ENCODE data around the gene RAB5B.
"Not testable (repeated sequence)": the region's sequence is repeated elsewhere in the genome, so short reads cannot be mapped to it uniquely, and the experiment has no call there.

RAB5B gene

GRCh38 chr12:55984861-55985260 is 11.0 kb downstream of the RAB5B start:
- DNase-seq, result no peak

GRCh38 chr12:55985341-55985740 is 11.5 kb downstream of the RAB5B start:
- DNase-seq, result no peak

DNA sequence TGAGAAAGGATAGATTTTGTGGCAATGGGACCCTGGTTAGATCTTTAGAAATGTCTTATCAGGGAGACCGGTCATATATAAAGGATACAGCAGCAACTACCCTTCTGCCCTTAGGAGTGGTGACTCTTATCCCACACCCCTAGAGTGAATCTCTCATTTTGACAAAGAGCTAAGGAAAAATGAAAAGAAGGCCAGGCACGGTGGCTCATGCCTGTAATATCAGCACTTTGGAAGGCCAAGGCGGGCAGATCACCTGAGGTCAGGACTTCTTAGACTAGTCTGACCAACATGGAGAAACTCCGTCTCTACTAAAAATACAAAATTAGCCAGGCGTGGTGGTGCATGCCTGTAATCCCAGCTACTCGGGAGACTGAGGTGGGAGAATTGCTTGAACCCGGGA is 12.1 kb downstream of the RAB5B start:
- not testable (repeated sequence) for DNase-seq

- DNase-seq, result no peak
Measured at GRCh38 chr12:55991110-55991509, 17.2 kb downstream of the RAB5B start.

GRCh38 chr12:55993230-55993853 is 19.5 kb downstream of the RAB5B start:
- no peak for DNase-seq

DNA sequence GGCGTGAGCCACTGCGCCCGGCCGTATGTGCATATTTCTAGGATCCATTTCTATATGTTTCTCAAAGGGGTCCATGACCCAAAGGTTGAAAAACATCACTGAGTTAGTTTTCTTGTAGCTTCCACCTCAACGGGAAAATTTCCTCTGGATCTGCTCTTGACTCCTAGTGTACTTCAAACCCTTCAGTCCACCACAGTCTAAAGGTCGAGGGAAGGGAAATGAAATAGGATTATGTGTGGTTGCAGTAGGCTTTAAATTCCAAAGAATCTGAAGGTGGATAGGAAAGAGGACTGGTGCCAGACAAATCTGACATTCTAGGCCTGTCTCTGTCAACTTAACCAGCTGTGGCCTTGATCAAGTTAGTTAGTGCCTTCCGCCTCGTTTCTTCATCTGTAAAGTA is 21.5 kb downstream of the RAB5B start:
- DNase-seq, result no peak

DNA sequence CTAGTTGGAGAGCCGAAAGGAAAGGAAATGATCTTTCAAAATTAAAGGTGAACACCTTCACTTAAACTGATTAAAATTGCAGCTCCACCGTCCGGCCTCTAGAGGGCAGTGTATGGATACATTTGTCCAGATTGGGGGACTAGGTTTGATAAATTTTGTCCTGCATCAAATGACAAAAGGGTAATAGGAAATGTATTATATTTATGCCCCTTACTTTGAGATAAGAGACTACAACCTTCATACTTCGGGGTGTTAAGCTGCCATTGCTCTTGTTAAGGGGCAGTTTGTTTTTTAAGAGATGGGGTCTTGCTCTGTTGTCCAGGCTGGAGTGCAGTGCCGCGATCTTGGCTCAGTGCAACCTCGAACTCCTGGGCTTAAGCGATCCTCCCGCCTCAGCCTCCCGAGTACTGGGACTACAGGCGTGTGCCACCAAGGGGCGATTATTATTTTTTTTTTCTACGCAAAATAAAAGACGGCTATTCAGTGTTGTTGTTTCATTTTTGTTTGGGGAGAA is 22.4 kb downstream of the RAB5B start:
- DNase-seq, result peak; percentile 63

DNA sequence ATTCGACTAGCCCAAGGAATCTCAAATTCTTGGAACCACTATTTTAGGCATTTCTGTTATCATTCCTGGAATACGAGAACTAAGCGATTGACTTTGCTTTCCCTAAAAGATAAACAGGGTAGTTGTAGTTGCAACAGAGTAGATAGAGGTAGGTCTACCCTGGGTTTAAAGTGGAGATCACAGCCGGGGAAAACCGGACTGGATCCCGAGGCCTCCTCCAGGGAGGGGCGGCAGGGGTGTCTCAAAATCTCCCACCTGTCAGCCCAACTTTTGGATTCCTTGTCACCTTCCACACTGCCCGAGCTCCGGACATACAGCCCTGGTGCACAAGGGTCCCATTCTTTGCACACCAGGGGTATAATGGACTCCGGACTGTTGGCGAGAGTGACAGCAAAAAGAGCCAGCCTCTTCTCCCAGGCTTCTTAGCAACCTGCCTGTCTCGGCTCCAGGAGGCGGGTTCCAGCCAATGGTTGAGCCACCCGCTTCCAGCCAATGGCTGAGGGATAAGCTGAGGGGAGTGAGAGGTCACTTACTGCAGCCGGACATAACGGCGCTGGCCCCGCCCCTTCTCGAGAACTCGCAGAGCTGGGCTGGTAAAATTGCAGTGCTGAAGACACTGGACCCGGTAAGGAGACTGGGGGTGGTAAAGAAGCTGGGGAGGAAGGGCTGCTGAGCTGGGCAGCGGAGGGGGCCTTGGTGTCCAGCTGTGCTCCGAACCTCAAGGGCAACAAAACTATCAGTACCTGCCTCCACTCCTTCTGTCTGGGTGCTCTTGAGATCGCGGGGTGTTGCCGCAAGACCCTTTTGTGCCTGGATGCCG is 23.0 kb downstream of the RAB5B start, which contains the start of gene SUOX:
Gene SUOX (plus strand): TSS at position 562 of the 820 bp plus-strand sequence. CDS start 4,946 bp downstream, outside the sequence.
- DNase-seq, result peak; percentile 97

DNA sequence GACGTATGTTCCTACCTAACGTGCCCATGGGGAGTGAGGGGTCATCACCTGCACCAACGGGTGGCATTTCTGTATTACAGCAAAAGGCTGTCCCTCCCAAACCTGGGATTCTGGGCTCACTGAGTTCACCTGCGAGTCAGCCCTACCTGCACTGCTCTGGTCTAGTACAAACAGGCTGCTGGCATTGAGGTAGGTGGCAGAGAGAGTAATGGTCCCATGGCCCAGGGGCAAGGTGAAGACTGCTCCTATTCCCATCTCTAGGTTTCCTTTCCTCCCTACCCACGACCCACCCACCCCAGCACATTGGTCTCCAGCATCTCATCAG is 23.6 kb downstream of the RAB5B start:
- DNase-seq, result no peak

GRCh38 chr12:55999522-55999921 is 25.6 kb downstream of the RAB5B start:
- DNase-seq, result not testable (repeated sequence)

DNA sequence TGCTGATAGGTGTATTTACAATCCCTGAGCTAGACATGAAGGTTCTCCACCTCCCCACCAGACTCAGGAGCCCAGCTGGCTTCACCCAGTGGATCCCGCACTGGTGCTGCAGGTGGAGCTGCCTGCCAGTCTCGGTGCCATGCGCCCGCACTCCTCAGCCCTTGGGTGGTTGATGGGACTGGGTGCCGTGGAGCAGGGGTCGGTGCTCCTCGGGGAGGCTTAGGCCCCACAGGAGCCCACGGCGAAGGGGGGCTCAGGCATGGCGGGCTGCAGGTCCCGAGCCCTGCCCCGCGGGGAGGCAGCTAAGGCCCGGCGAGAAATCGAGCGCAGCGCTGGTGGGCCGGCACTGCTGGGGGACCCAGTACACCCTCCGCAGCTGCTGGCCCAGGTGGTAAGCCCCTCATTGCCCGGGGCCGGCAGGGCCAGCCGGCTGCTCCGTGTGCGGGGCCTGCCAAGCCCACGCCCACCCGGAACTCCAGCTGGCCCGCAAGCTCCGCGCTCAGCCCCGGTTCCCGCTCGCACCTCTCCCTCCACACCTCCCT is 26.2 kb downstream of the RAB5B start:
- not testable (repeated sequence) for DNase-seq

GRCh38 chr12:56001487-56002100 is 27.7 kb downstream of the RAB5B start:
- DNase-seq, result no peak

DNA sequence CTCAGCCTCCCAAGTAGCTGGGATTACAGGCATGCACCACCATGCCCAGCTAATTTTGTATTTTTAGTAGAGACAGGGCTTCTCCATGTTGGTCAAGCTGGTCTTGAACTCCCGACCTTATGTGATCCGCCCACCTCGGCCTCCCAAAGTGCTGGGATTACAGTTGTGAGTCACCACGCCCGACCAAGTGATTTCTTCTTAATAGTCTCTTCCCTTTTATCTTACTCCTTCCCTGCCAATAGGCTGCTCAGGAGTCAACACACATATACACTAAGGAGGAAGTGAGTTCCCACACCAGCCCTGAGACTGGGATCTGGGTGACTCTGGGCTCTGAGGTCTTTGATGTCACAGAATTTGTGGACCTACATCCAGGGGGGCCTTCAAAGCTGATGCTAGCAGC is 29.5 kb downstream of the RAB5B start:
- not testable (repeated sequence) for DNase-seq

DNA sequence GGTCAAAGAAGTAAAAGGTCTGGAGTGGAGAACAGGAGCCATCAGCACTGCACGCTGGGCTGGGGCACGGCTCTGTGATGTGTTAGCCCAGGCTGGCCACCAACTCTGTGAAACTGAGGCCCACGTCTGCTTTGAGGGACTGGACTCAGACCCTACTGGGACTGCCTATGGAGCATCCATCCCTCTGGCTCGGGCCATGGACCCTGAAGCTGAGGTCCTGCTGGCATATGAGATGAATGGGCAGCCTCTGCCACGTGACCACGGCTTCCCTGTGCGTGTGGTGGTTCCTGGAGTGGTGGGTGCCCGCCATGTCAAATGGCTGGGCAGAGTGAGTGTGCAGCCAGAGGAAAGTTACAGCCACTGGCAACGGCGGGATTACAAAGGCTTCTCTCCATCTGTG is 30.3 kb downstream of the RAB5B start:
- DNase-seq, result no peak

GRCh38 chr12:56007564-56008559 is 34.0 kb downstream of the RAB5B start:
- peak; percentile 84 for DNase-seq

GRCh38 chr12:56010111-56010570 is 36.3 kb downstream of the RAB5B start:
- no peak for DNase-seq

DNA sequence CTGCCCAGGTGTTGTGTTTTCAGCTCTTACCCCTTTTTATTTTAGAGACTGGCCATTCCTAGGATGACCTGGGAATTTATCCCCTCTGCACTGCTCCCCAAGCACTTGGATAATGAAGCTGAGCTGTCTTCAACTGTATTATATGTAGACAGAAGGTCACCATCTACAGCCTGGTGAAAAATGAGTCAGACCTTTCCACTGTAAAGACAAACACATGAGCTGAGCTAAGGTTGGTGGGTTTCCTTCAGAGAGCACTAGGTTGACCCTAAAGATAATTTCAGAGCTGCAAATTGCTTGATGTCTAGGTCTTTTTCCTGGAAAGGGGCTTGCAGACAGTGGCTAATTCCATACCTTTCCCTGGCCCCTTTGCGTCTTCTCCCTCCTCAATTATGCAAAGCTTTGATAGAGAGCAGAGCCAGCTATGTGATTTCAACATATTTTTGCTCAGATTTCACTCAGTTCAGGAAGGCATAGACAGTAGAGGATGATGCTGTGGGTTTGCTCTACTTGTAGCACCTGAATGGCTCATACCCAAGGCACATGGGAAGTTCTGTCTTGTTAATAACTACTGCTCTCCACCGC is 37.7 kb downstream of the RAB5B start:
- DNase-seq, result no peak

- DNase-seq, result no peak
Measured at GRCh38 chr12:56013482-56013881, 39.6 kb downstream of the RAB5B start.

- DNase-seq, result peak; percentile 39
Measured at GRCh38 chr12:56014205-56014604, 40.3 kb downstream of the RAB5B start.

- no peak for DNase-seq
Measured at GRCh38 chr12:56017181-56017580, 43.3 kb downstream of the RAB5B start.

GRCh38 chr12:56018356-56018755 is 44.5 kb downstream of the RAB5B start:
- DNase-seq, result no peak
